ENCODE results near the gene FBXL19. TPM values are rescaled to one million over a fixed set of nuclear protein-coding genes. Genes with fewer than 3 reads are reported as not detected.

FBXL19 gene
- total and polyA plus RNA-seq, 8 donors, result 11.2 to 26.8 (median 19.5) TPM

DNA sequence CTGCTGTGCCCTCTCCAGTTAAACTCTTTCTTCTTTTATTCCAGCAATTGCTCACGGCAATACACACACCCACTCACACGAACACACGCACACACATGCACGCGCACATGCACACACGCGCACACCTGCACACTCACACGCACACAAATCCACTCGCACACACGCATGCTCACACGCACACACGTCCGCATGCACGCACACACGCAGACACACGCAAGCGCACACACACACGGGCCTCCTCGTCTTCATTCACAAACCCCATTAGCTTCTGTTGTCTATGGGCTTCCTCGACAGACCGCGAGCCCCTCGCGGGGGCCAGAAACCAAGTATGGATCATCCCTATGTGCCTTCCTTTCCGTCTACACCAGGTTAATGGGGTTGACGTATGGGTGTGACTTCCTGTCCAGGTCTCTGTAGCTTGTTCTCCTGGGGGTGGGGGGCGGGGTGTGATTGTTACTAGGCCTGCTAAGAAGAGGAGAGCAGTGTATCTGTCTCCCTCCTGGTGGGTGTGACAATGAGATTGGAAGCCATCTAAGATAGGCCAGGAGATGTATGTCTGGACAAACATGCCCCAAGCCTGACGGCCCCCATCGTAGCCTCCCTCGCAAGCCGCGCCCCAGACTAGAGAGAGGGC, 27.6 kb upstream of the FBXL19 start:
- peak in 3 of 4 donors; percentile 30 to 59 (median 55) for DNase-seq
- peak overlapping the region; percentile 93 to 98 for H3K27ac ChIP-seq
- TF ChIP-seq, protein P1, sequence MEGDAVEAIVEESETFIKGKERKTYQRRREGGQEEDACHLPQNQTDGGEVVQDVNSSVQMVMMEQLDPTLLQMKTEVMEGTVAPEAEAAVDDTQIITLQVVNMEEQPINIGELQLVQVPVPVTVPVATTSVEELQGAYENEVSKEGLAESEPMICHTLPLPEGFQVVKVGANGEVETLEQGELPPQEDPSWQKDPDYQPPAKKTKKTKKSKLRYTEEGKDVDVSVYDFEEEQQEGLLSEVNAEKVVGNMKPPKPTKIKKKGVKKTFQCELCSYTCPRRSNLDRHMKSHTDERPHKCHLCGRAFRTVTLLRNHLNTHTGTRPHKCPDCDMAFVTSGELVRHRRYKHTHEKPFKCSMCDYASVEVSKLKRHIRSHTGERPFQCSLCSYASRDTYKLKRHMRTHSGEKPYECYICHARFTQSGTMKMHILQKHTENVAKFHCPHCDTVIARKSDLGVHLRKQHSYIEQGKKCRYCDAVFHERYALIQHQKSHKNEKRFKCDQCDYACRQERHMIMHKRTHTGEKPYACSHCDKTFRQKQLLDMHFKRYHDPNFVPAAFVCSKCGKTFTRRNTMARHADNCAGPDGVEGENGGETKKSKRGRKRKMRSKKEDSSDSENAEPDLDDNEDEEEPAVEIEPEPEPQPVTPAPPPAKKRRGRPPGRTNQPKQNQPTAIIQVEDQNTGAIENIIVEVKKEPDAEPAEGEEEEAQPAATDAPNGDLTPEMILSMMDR (IDR thresholded peaks at IDR 0.05), result no peak
- H3K27me3 ChIP-seq, result no peaks in the 10 kb centered on the region
- no peaks in the 10 kb centered on the region for H3K9me3 ChIP-seq
- H3K4me3 ChIP-seq, result peak overlapping the region; percentile 47 to 55
- peaks cover 0 to 8% of the 10 kb centered on the region in 2 donors for H3K36me3 ChIP-seq
- peak; percentile 1 for ATAC-seq
- intact Hi-C loops (cut with DNase I), result no loop called here
- H3K4me1 ChIP-seq, result peaks cover 22 to 48% of the 10 kb centered on the region in 2 donors

DNA sequence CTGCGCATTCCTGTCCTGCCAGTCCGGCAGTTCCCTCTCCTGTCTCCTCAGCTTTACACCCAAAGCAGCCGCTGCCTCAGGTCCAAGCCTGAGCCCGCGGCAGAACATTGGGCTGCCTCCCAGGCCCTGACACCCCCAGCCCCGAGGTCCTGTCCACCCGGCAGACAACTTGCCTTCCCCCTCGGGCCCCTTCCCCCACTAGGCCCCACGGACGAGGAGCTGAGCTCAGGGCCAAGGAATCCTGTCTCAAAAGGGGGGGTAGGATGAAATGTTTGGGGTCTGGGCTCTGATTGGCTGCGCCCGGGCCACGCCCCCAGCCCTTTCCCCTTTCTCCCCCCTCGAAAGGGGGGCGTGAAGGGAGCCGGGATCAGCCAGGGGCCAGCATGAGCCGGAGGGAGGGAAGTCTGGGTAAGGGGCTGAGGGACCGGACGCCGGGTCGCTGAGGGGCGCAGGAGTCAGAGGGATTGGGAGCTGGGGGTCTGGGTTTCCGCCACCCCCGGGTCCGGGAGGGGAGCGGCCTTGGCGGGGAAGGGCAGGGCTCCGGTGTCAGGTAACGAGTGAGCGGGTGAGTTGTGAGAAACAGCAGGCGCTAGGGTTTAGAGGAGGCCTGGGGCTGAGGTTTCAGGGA, 27.0 kb upstream of the FBXL19 start, which contains the start of gene CTF1:
TSS of gene CTF1 (plus strand) at position 354 of the 628 bp plus-strand sequence. CDS start at position 384, 30 bp downstream.
- peak; percentile 79 to 94 (median 89) for DNase-seq
- Histone ChIP-seq H3K4me1 (peaks cover 26 to 52% of the 10 kb centered on the region in 2 donors), H3K27me3 (no peaks in the 10 kb centered on the region), H3K9me3 (no peaks in the 10 kb centered on the region), H3K4me3 (peak within 1 kb of the TSS; percentile 47 to 55), H3K36me3 (peaks cover 0 to 2% of the 10 kb centered on the region in 2 donors), H3K27ac (peak within 1 kb of the TSS; percentile 93 to 98)
- peak; percentile 78 for ATAC-seq
- TF ChIP-seq, protein P1 (IDR thresholded peaks at IDR 0.05), result no peak
- intact Hi-C loops (cut with DNase I), result no loop called here

GRCh38 chr16:30896889-30897733, 26.3 kb upstream of the FBXL19 start:
- H3K4me1 ChIP-seq, result peaks cover 30 to 58% of the 10 kb centered on the region in 2 donors
- peak overlapping the region; percentile 47 to 55 for H3K4me3 ChIP-seq
- TF ChIP-seq, protein P1 (IDR thresholded peaks at IDR 0.05), result no peak
- intact Hi-C loops (cut with DNase I), result no loop called here
- DNase-seq (peak; percentile 87 to 97 (median 93)), ATAC-seq (peak; percentile 76)
- no peaks in the 10 kb centered on the region for H3K36me3 ChIP-seq
- H3K9me3 ChIP-seq, result no peaks in the 10 kb centered on the region
- peak overlapping the region; percentile 93 to 98 for H3K27ac ChIP-seq
- H3K27me3 ChIP-seq, result no peaks in the 10 kb centered on the region

- H3K4me3 ChIP-seq, result no peak overlapping the region
- H3K27me3 ChIP-seq, result no peaks in the 10 kb centered on the region
- H3K27ac ChIP-seq, result no peak overlapping the region
- intact Hi-C loops (cut with DNase I), result loop anchor here in 1 of 2 donors (5.0 kb wide), 1 partner anchor 52 kb away; no protein-coding TSS in a partner anchor
- H3K4me1 ChIP-seq, result peaks cover 27 to 60% of the 10 kb centered on the region in 2 donors
- DNase-seq, result no peak
- no peak for ATAC-seq
- H3K9me3 ChIP-seq, result no peaks in the 10 kb centered on the region
- H3K36me3 ChIP-seq, result no peaks in the 10 kb centered on the region
- TF ChIP-seq, protein P1 (IDR thresholded peaks at IDR 0.05), result no peak
These were observed 23.6 kb upstream of the FBXL19 start for GRCh38 chr16:30899794-30900193.

Data from left lung (tissue), 10 donors.